Measurements from ENCODE around the gene EFCAB9.
"Not testable (repeated sequence)": the region's sequence is repeated elsewhere in the genome, so short reads cannot be mapped to it uniquely, and the experiment has no call there.

Gene EFCAB9

DNA sequence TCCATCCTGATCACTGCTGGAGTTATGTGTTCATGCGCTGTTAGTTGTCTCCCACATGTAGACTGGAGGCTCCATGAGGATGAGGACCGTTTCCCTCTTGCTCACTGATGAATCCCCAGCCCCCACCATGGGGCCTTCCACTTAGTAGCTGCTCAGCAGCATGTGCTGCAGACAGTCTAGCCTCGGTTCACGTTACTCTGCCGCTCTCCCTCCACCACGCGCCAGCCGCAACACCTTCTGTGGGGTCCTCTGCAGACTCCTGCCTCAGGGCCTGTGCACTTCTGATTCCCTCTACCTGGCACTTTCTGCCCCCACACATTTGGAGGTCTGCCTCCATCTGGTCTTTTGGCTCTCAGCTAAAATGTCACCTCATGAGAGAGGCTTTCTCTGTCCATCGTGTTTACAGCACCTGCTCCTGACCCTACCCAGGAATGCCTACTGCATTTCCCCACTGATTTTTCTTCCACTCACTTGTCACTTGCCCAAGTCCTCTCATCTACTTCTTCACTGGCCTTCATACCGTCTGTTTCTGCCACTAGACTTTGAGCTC lies 42.2 kb upstream of the EFCAB9 start:
- Histone ChIP-seq H3K27me3 (ENCODE audit: control insufficient read depth, insufficient read depth, low read length) (no peaks in the 10 kb centered on the region), H3K27ac (ENCODE audit: low read length) (no peak overlapping the region), H3K4me3 (ENCODE audit: low read length) (no peak overlapping the region), H3K9me3 (ENCODE audit: control insufficient read depth, low read depth, low read length) (no peaks in the 10 kb centered on the region), H3K36me3 (ENCODE audit: control insufficient read depth, low read depth, low read length) (no peaks in the 10 kb centered on the region), H3K9ac (ENCODE audit: low read length) (no peak overlapping the region), H3K4me1 (ENCODE audit: control insufficient read depth, low read depth, low read length) (no peaks in the 10 kb centered on the region)

DNA sequence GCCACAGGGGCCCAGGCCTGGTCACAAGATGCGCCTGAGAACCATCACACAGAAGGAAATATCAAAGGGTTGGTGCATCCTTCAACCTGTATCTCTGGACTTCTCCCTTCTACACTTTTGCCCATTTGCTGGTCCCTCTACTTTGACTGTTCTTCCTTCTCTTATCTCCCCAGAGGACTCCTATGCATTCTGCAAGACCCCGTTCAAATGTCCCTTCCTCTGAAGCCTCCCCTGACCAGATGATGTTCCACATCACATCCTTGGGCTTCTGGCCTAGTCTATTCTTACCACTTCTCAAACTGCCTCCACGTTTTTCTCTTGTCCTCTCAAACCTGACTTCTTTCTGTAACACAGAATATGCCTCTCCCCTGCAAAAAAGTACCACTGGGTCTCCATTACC lies 40.3 kb upstream of the EFCAB9 start:
- Histone ChIP-seq H3K4me3 (ENCODE audit: low read length) (no peak overlapping the region), H3K4me1 (ENCODE audit: control insufficient read depth, low read depth, low read length) (no peaks in the 10 kb centered on the region), H3K27ac (ENCODE audit: low read length) (no peak overlapping the region)

DNA sequence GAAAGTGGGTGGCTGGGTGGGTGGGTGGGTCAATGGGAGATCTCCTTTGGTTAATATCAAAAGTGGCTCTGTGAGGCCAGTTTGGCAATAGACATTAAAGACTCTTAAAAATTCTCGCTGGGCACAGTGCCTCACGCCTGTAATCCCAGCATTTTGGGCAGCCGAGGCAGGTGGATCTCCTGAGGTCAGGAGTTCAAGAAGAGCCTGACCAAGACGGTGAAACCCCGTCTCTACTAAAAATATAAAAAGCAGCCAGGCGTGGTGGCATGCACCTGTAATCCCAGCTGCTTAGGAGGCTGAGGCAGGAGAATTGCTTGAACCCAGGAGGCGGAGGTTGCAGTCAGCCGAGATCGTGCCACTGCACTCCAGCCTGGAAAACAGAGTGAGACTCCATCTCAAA lies 38.9 kb upstream of the EFCAB9 start:
- not testable (repeated sequence) for H3K9ac ChIP-seq (ENCODE audit: low read length); H3K4me1 ChIP-seq (ENCODE audit: control insufficient read depth, low read depth, low read length); H3K9me3 ChIP-seq (ENCODE audit: control insufficient read depth, low read depth, low read length); H3K4me3 ChIP-seq (ENCODE audit: low read length); H3K27me3 ChIP-seq (ENCODE audit: control insufficient read depth, insufficient read depth, low read length); H3K36me3 ChIP-seq (ENCODE audit: control insufficient read depth, low read depth, low read length); H3K27ac ChIP-seq (ENCODE audit: low read length)

More for the DNA sequence above, 40.3 kb upstream of the EFCAB9 start:
- no peak overlapping the region for H3K9ac ChIP-seq (ENCODE audit: low read length)
- H3K36me3 ChIP-seq (ENCODE audit: control insufficient read depth, low read depth, low read length): no peaks in the 10 kb centered on the region
- no peaks in the 10 kb centered on the region for H3K9me3 ChIP-seq (ENCODE audit: control insufficient read depth, low read depth, low read length)
- H3K27me3 ChIP-seq (ENCODE audit: control insufficient read depth, insufficient read depth, low read length): no peaks in the 10 kb centered on the region

DNA sequence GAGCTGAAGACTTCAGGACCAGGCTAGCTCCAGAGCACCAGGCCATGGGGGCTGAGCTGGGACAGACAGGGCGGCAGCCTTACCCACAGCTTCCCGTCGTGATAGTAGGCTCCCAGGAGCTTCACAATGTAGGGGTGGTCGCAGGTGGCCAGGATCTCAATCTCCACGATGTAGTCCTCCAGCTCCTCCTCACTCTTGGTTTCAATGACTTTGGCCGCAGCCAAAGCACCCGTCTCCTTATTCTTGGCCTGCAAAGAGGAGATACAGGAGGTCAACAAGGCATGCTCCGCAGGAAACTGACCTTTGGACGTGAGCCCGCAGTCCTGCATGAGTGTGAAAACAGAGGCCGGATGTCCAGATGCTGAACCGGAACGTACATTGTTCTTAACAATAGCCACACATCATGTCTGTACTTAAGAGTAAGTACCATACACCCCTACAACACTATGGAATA lies 37.4 kb upstream of the EFCAB9 start:
- Histone ChIP-seq H3K9ac (ENCODE audit: low read length) (no peak overlapping the region), H3K27ac (ENCODE audit: low read length) (no peak overlapping the region), H3K4me1 (ENCODE audit: control insufficient read depth, low read depth, low read length) (no peaks in the 10 kb centered on the region), H3K27me3 (ENCODE audit: control insufficient read depth, insufficient read depth, low read length) (no peaks in the 10 kb centered on the region), H3K36me3 (ENCODE audit: control insufficient read depth, low read depth, low read length) (no peaks in the 10 kb centered on the region), H3K9me3 (ENCODE audit: control insufficient read depth, low read depth, low read length) (no peaks in the 10 kb centered on the region), H3K4me3 (ENCODE audit: low read length) (no peak overlapping the region)

DNA sequence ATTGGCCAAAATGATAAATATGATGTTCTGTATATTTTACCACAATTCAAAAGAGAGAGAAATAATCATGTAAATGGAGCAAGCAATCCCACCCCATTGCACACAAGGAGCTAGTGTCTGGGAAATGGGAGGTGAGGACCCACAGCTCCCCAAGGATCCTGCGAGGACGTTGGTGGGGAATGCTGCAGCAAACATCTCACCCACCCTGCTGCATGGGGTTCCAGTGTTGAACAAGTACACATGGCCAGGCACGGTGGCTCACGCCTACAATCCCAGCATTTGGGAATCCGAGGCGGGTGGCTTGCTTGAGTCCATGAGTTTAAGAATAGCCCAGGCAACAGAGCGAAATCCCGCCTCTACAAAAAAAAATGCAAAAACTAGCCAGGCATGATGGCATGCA lies 35.0 kb upstream of the EFCAB9 start:
- Histone ChIP-seq H3K27ac (ENCODE audit: low read length) (no peak overlapping the region), H3K9me3 (ENCODE audit: control insufficient read depth, low read depth, low read length) (no peaks in the 10 kb centered on the region), H3K4me3 (ENCODE audit: low read length) (no peak overlapping the region), H3K9ac (ENCODE audit: low read length) (no peak overlapping the region), H3K36me3 (ENCODE audit: control insufficient read depth, low read depth, low read length) (no peaks in the 10 kb centered on the region), H3K27me3 (ENCODE audit: control insufficient read depth, insufficient read depth, low read length) (no peaks in the 10 kb centered on the region), H3K4me1 (ENCODE audit: control insufficient read depth, low read depth, low read length) (no peaks in the 10 kb centered on the region)

DNA sequence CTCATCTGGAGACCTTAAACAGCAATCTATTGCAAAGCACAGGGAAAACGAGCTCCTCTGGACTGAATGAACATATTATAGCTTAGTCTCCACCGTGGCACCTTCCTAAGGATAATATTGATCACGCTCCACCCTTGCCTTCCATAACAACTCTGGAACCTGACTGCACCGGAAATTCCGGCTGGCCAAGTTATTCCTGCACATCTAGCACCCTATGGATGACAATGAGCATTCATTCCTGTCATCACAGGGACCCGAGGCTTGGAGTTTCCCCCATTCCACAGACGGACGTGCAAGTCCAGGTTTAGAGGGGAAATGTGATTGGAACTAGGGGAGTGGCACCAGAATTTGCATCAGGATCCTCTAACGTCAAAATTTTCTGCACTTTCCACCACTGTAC lies 33.5 kb upstream of the EFCAB9 start:
- H3K4me1 ChIP-seq (ENCODE audit: control insufficient read depth, low read depth, low read length): no peaks in the 10 kb centered on the region
- H3K9ac ChIP-seq (ENCODE audit: low read length): no peak overlapping the region
- H3K9me3 ChIP-seq (ENCODE audit: control insufficient read depth, low read depth, low read length): no peaks in the 10 kb centered on the region
- no peaks in the 10 kb centered on the region for H3K36me3 ChIP-seq (ENCODE audit: control insufficient read depth, low read depth, low read length)
- H3K27me3 ChIP-seq (ENCODE audit: control insufficient read depth, insufficient read depth, low read length): no peaks in the 10 kb centered on the region
- no peak overlapping the region for H3K27ac ChIP-seq (ENCODE audit: low read length)
- no peak overlapping the region for H3K4me3 ChIP-seq (ENCODE audit: low read length)

DNA sequence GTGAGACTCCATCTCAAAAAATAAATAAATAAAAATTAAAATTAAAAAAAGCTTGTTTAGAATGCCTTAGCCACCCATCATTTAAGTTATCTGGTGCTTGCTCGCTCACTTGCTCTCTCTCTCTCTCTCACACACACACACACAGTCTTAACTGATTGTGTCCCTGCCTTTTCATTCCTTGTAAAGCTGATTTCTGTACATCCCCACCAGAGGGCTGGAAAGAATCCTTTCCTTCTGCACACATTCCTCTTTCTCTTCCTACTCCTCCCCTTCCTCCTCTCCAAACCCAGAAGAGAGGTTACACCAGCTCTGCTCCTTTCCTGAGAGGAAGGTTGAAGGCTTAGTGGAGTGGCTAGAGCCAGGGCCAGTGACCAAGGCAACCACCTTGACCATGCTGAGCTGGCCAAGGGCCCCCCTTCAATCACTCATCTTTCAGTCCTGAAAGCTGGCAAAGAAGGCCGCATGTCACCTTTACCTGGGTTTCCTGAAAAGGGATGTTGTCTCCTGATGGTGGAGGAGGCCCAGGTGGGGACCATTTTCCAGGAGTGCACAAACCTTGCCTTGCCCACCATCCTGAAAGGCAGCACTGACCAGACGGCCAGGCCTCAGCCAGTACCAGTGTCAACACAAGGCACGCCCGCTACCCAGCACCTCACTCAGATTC lies 31.5 kb upstream of the EFCAB9 start:
- H3K9ac ChIP-seq (ENCODE audit: low read length): no peak overlapping the region
- H3K4me1 ChIP-seq (ENCODE audit: control insufficient read depth, low read depth, low read length): no peaks in the 10 kb centered on the region
- no peaks in the 10 kb centered on the region for H3K27me3 ChIP-seq (ENCODE audit: control insufficient read depth, insufficient read depth, low read length)
- no peak overlapping the region for H3K4me3 ChIP-seq (ENCODE audit: low read length)
- H3K27ac ChIP-seq (ENCODE audit: low read length): no peak overlapping the region
- no peaks in the 10 kb centered on the region for H3K9me3 ChIP-seq (ENCODE audit: control insufficient read depth, low read depth, low read length)
- no peaks in the 10 kb centered on the region for H3K36me3 ChIP-seq (ENCODE audit: control insufficient read depth, low read depth, low read length)

DNA sequence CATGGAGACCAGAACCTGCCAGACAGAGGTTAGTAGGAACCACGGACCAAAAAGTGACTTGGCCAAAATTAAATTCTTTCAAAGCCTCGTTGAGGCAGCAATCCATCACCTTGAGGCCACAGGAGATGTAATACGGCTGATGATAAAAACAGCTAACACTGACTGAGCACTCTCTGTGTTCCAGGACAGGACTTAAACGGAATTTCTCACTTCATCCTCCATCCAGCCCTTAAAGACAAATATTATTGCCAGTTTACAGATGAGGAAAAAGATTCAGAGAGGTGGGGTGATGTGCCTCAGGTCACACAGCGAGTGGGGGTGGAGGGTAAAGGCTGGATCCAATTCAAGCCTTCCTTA lies 31.0 kb upstream of the EFCAB9 start:
- H3K4me1 ChIP-seq (ENCODE audit: control insufficient read depth, low read depth, low read length): no peaks in the 10 kb centered on the region
- H3K9ac ChIP-seq (ENCODE audit: low read length): no peak overlapping the region
- no peaks in the 10 kb centered on the region for H3K9me3 ChIP-seq (ENCODE audit: control insufficient read depth, low read depth, low read length)
- no peaks in the 10 kb centered on the region for H3K27me3 ChIP-seq (ENCODE audit: control insufficient read depth, insufficient read depth, low read length)
- H3K36me3 ChIP-seq (ENCODE audit: control insufficient read depth, low read depth, low read length): no peaks in the 10 kb centered on the region
- no peak overlapping the region for H3K27ac ChIP-seq (ENCODE audit: low read length)
- no peak overlapping the region for H3K4me3 ChIP-seq (ENCODE audit: low read length)

DNA sequence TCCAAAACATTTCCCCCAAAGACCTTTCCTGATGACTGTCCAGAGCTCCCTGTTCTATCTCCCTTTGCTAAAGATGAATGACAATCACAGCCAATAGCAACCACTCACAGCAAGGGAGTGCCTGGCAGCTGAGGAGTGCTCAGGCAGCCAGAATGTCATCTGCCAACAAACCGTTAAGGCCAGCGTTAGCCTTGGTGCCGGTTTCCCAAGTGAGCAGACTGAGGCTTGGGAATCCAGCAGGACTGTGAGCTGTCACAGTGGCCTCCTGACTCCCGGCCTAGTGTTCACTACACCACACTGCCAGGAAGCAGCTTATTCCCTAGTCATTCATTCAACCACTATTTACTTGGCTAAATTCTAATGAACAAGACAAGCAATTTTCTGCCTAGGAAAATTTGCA lies 30.6 kb upstream of the EFCAB9 start:
- Histone ChIP-seq H3K27me3 (ENCODE audit: control insufficient read depth, insufficient read depth, low read length) (no peaks in the 10 kb centered on the region), H3K4me1 (ENCODE audit: control insufficient read depth, low read depth, low read length) (no peaks in the 10 kb centered on the region), H3K9ac (ENCODE audit: low read length) (no peak overlapping the region), H3K36me3 (ENCODE audit: control insufficient read depth, low read depth, low read length) (no peaks in the 10 kb centered on the region), H3K4me3 (ENCODE audit: low read length) (no peak overlapping the region), H3K9me3 (ENCODE audit: control insufficient read depth, low read depth, low read length) (no peaks in the 10 kb centered on the region), H3K27ac (ENCODE audit: low read length) (no peak overlapping the region)

DNA sequence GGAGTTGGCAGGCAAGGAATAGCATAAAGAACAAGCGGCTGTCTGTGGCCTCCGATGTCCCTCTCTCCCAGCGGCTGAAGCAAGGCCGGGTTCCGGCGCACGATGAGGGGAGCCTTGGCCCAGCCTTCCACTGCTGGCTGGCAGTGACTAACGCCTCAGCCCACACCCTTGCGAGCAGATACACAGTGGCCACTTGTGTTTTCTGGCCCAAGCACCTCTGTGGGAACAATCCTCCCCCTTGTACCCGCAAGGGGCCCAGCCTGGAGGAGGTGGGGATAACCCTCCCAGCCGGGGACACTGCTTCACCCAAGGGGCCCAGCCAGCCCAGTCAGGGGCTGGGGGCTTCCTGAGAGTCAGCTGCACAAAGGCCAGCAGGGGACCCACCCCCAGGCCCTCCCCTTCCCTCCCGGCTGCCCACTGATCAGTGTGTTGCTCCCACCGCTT lies 29.2 kb upstream of the EFCAB9 start:
- Histone ChIP-seq H3K36me3 (ENCODE audit: control insufficient read depth, low read depth, low read length) (no peaks in the 10 kb centered on the region), H3K4me1 (ENCODE audit: control insufficient read depth, low read depth, low read length) (no peaks in the 10 kb centered on the region), H3K9me3 (ENCODE audit: control insufficient read depth, low read depth, low read length) (no peaks in the 10 kb centered on the region), H3K9ac (ENCODE audit: low read length) (no peak overlapping the region), H3K27me3 (ENCODE audit: control insufficient read depth, insufficient read depth, low read length) (no peaks in the 10 kb centered on the region), H3K27ac (ENCODE audit: low read length) (no peak overlapping the region), H3K4me3 (ENCODE audit: low read length) (no peak overlapping the region)

DNA sequence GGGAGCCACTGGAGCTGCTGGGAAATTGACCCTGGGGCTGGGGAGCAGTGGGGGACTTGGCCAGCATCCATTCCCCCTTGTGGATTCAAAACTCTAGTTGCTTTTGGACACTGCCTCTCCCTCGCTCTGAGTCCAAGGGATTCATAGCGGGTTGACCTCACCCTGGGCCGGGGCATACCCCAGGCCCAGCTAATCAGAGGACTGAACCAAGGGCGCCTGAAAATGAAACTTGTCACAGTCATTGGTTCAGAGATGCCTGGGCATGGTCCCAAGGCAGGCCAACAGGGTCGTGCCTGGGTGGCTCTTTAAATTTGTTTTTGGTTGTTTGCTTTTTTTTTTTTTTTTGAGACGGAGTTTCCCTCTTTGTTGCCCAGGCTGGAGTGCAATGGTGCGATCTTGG lies 28.5 kb upstream of the EFCAB9 start:
- no peak overlapping the region for H3K27ac ChIP-seq (ENCODE audit: low read length)
- no peak overlapping the region for H3K9ac ChIP-seq (ENCODE audit: low read length)
- H3K27me3 ChIP-seq (ENCODE audit: control insufficient read depth, insufficient read depth, low read length): no peaks in the 10 kb centered on the region

DNA sequence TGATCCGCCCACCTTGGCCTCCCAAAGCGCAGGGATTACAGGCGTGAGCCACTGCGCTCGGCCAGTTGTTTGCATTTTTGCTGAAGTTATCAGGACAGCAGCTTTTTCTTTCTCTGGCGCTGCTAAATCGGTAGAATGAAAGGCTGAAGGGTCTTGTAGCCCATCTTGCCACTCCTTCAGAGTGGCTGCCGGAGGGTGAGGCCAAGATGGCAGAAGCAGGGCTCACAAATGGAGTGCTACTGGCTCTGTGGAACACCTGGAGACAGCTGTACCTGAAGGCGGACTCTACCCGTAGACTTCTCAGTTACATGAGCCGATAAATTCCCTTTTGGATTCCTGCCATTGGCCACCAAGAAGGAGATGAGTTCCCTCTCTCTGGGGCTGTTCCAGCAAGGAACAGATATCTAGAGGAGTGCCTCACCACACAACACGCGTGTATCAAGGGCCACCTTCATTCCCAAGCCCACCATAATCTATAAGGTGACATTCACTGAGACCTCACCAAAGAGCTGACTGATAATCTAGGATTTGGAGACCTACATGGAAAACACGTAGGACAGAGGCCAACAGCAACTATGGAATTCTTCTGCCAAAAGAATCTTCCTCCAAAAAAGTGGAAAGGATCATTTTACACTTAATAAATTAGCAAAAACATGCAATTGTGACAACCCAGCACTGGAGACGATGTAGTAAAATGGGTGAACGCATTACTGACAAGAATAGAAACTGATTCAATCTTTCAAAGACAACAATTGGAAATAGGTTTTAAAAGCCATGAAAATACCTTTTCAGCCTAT lies 27.7 kb upstream of the EFCAB9 start:
- H3K27ac ChIP-seq (ENCODE audit: low read length): no peak overlapping the region
- H3K9ac ChIP-seq (ENCODE audit: low read length): no peak overlapping the region
- H3K4me1 ChIP-seq (ENCODE audit: control insufficient read depth, low read depth, low read length): no peaks in the 10 kb centered on the region
- H3K9me3 ChIP-seq (ENCODE audit: control insufficient read depth, low read depth, low read length): no peaks in the 10 kb centered on the region
- H3K36me3 ChIP-seq (ENCODE audit: control insufficient read depth, low read depth, low read length): no peaks in the 10 kb centered on the region
- no peak overlapping the region for H3K4me3 ChIP-seq (ENCODE audit: low read length)
- H3K27me3 ChIP-seq (ENCODE audit: control insufficient read depth, insufficient read depth, low read length): no peaks in the 10 kb centered on the region

More for the DNA sequence above, 28.5 kb upstream of the EFCAB9 start:
- Histone ChIP-seq H3K4me1 (ENCODE audit: control insufficient read depth, low read depth, low read length) (no peaks in the 10 kb centered on the region), H3K4me3 (ENCODE audit: low read length) (no peak overlapping the region), H3K36me3 (ENCODE audit: control insufficient read depth, low read depth, low read length) (no peaks in the 10 kb centered on the region), H3K9me3 (ENCODE audit: control insufficient read depth, low read depth, low read length) (no peaks in the 10 kb centered on the region)

Measured in iPS-18a (cell line).